K562 (cell line): ENCODE measurements around the gene IL6ST. TPM values are rescaled to one million over a fixed set of nuclear protein-coding genes. Genes with fewer than 3 reads are reported as not detected.
A peak's percentile ranks its signal among the peaks of the same experiment; 100 is the strongest.

Experiments
- ATAC-seq: fragments of 200-7000 bp; cut with Tn5 transposase; 3 replicates; pipeline ENCODE4 v1.9.1; 2020; ENCODE audit warnings: moderate library complexity
- BruUV-seq: library from RNA; stranded (reverse); fragments of 400-500 nt; replicated peaks from 2 replicates; lab custom pipeline; 2021; lab: Mats Ljungman, UMichigan
- CTCF ChIA-PET: fragments of 300-600 bp; formaldehyde crosslinking; extraction: SDS; loops from one replicate; lab custom pipeline; 2021; ENCODE audit warnings: low intra/inter-chr PET ratio; lab: Yijun Ruan, JAX
- POLR2A ChIA-PET: fragments of 300-600, 350-650 bp; sonication (Branson Sonifier 250); formaldehyde crosslinking; extraction: SDS; loops from one replicate; lab custom pipeline; 2021; ENCODE audit warnings: antibody characterized with exemption, inconsistent platforms; lab: Yijun Ruan, JAX
- DNase-seq, 4 experiments: peaks; one replicate each; pipeline versions ENCODE4 v3.0.0 to v3.0.0-alpha.2; 2011 to 2018; ENCODE audit warnings: low spot score in 3 of 4, mixed read lengths in 3 of 4; ENCODE audit errors: extremely low read depth in 1 of 4
- FAIRE-seq: peaks from 2 replicates; lab custom pipeline; 2011; peaks lifted over from hg19 to GRCh38; lab: Jason Lieb, UNC
- H2AFZ ChIP-seq: 2 replicates; pipeline ENCODE4 v1.6.0; 2011; ENCODE audit warnings: low read depth, low read length, control low read depth, inconsistent platforms
- H3K27ac ChIP-seq: fragments of 200-600 bp; 3 replicates; pipeline ENCODE4 v1.8.0; 2011; ENCODE audit warnings: low read depth, mild to moderate bottlenecking, control low read depth, inconsistent platforms, low read length, moderate library complexity, mixed read lengths; ENCODE audit errors: extremely low read depth
- H3K27me3 ChIP-seq, 2 experiments: fragments of 300-600 bp in 1 of 2; 2 replicates in 1 of 2; 3 replicates in 1 of 2; pipeline versions ENCODE4 v1.6.0 to v1.8.0; 2011; ENCODE audit warnings: inconsistent platforms in 2 of 2, low read length in 2 of 2, mild to moderate bottlenecking in 1 of 2, mixed read lengths in 1 of 2, moderate library complexity in 1 of 2; ENCODE audit not compliant: control insufficient read depth in 2 of 2, insufficient read depth in 2 of 2
- H3K36me3 ChIP-seq: fragments of 300-600 bp; 3 replicates; pipeline ENCODE4 v1.8.0; 2011; ENCODE audit warnings: mild to moderate bottlenecking, low read length, inconsistent platforms; ENCODE audit not compliant: control insufficient read depth, insufficient read depth
- H3K4me1 ChIP-seq, 2 experiments: fragments of 200-600 bp in 1 of 2; replicated peaks in 1 of 2; 2 replicates in 1 of 2; 3 replicates in 1 of 2; pipeline versions ENCODE4 v1.5.1 to v1.8.0; 2011; ENCODE audit warnings: inconsistent platforms in 2 of 2, low read length in 2 of 2, mild to moderate bottlenecking in 1 of 2, mixed read lengths in 1 of 2, moderate library complexity in 1 of 2; ENCODE audit not compliant: control insufficient read depth in 2 of 2, insufficient read depth in 2 of 2
- H3K4me2 ChIP-seq: 2 replicates; pipeline ENCODE4 v1.6.1; 2011; ENCODE audit warnings: low read length, control low read depth, inconsistent platforms, mixed read lengths; ENCODE audit not compliant: insufficient read depth
- H3K4me3 ChIP-seq: fragments of 200-600 bp; sonication (generic), shearing (Covaris generic); 2 replicates; pipeline ENCODE4 v1.5.1; 2016; ENCODE audit warnings: control low read depth, inconsistent platforms
- H3K79me2 ChIP-seq: fragments of 200-600 bp; 3 replicates; pipeline ENCODE4 v1.8.0; 2011; ENCODE audit warnings: low read length, inconsistent platforms; ENCODE audit not compliant: control insufficient read depth, insufficient read depth
- H3K9ac ChIP-seq, 2 experiments: 2 replicates each; pipeline versions ENCODE4 v1.6.0 to v1.6.1; 2011; ENCODE audit warnings: low read depth in 2 of 2, low read length in 2 of 2, control low read depth in 1 of 2, inconsistent platforms in 1 of 2, mild to moderate bottlenecking in 1 of 2, mixed read lengths in 1 of 2; ENCODE audit not compliant: insufficient read depth in 1 of 2
- H3K9me1 ChIP-seq: one replicate; pipeline ENCODE4 v1.6.0; 2011; ENCODE audit warnings: inconsistent platforms, mild to moderate bottlenecking, low read length, moderate library complexity; ENCODE audit not compliant: control insufficient read depth, insufficient read depth
- H3K9me3 ChIP-seq: replicated peaks from 2 replicates; pipeline ENCODE4 v1.5.1; 2011; ENCODE audit warnings: low read depth, low read length, inconsistent platforms; ENCODE audit not compliant: control insufficient read depth, insufficient read depth
- H4K20me1 ChIP-seq: replicated peaks from 2 replicates; pipeline ENCODE4 v1.6.1; 2011; ENCODE audit warnings: low read length, inconsistent platforms, mixed read lengths; ENCODE audit not compliant: control insufficient read depth, insufficient read depth
- EP300 ChIP-seq: IDR thresholded peaks from 2 replicates; pipeline ENCODE4 v1.6.1; 2012; ENCODE audit warnings: low read length, improper control_type of control experiment
- FOXJ2 ChIP-seq: fragments of 200-800 bp; sonication (Bioruptor generic); IDR thresholded peaks from 2 replicates; pipeline ENCODE4 v1.6.1; 2016; ENCODE audit warnings: missing genetic modification characterization, missing compliant biosample characterization
- KLF10 ChIP-seq: fragments of 250-450 bp; sonication (Bioruptor Pico); IDR thresholded peaks from 2 replicates; pipeline ENCODE4 v1.6.1; 2021; ENCODE audit warnings: matching md5 sums
- MYC ChIP-seq, 2 experiments: fragments of 250-450 bp in 1 of 2; sonication (Bioruptor Pico) in 1 of 2; IDR thresholded peaks; 2 replicates each; pipeline versions ENCODE4 v1.5.1 to v1.6.1; 2012 to 2021; ENCODE audit warnings: low read depth in 2 of 2, borderline replicate concordance in 1 of 2, improper control_type of control experiment in 1 of 2, low read length in 1 of 2, mild to moderate bottlenecking in 1 of 2, moderate library complexity in 1 of 2
- PHB2 ChIP-seq: fragments of 450-650 bp; IDR thresholded peaks from 2 replicates; pipeline ENCODE4 v1.6.1; 2017; ENCODE audit warnings: low read depth
- PTRF ChIP-seq: fragments of 450-650 bp; IDR thresholded peaks from 2 replicates; pipeline ENCODE4 v1.6.1; 2016; ENCODE audit warnings: mild to moderate bottlenecking, missing genetic modification characterization, missing compliant biosample characterization
- ZHX1 ChIP-seq: fragments of 150-350 bp; conservative IDR thresholded peaks from 2 replicates; pipeline ENCODE4 v1.6.1; 2014; ENCODE audit warnings: low read length
- ZNF12 ChIP-seq: sonication (generic); formaldehyde crosslinking; IDR thresholded peaks from 2 replicates; pipeline ENCODE4 v1.4.0; 2020; ENCODE audit warnings: mild to moderate bottlenecking, missing genetic modification reagents
- ZNF785 ChIP-seq: fragments of 250-450 bp; sonication (Bioruptor Pico); IDR thresholded peaks from 2 replicates; pipeline ENCODE4 v1.4.0; 2020; ENCODE audit warnings: mild to moderate bottlenecking
- WGBS: fragments of 100-300 bp; shearing (Covaris generic); methylation state at CpG from one replicate; pipeline ENCODE4 v1.1.6; 2016; ENCODE audit warnings: low coverage, mixed read lengths; ENCODE audit not compliant: insufficient coverage; ENCODE audit errors: missing lambda C conversion rate; 5-methylcytosine and 5-hydroxymethylcytosine counted together
- in situ Hi-C: fragments of 300-500 bp; cut with MboI; formaldehyde crosslinking; loops from 4 replicates; pipeline ENCODE4 v1.15.0; 2018; ENCODE audit warnings: inconsistent platforms, mixed read lengths
- intact Hi-C: fragments of 100-400 bp; cut with micrococcal nuclease; formaldehyde crosslinking; loops from 2 replicates; pipeline ENCODE4 v1.14.2; 2022
- polyA plus RNA-seq, 8 experiments: library from polyadenylated mRNA; depleted of rRNA in 4 of 8; stranded (reverse) in 5 of 8; unstranded in 3 of 8; fragments of >200 nt; fragmentation: Nextera tagmentation in 2 of 8; fragmentation: Illumina TruSeq in 1 of 8; extraction: Ambion mirVana in 2 of 8; extraction: Trizol in 1 of 8; gene quantifications; 2 replicates each; pipeline versions ENCODE4 v1.2.1 to v1.2.3, GENCODE V29; 2011 to 2014; ENCODE audit warnings: inconsistent platforms in 1 of 8, missing spikeins in 1 of 8
- total RNA-seq, 7 experiments: library from RNA; depleted of rRNA in 6 of 7; stranded (reverse); fragments of >200 nt in 6 of 7; fragmentation: Illumina TruSeq in 2 of 7; extraction: Trizol in 2 of 7; gene quantifications; 2 replicates each; pipeline versions ENCODE4 v1.2.1 to v1.2.3, GENCODE V29; 2011 to 2021; ENCODE audit warnings: low replicate concordance in 1 of 7
- TF ChIP-seq, protein P1 (sequence below): sonication (generic); formaldehyde crosslinking; IDR thresholded peaks from 2 replicates; pipeline ENCODE4 v1.8.1; 2022; ENCODE audit warnings: missing genetic modification reagents
- TF ChIP-seq, protein P2 (sequence below): conservative IDR thresholded peaks from 2 replicates; pipeline ENCODE4 v1.6.1; 2011; ENCODE audit warnings: low read depth, mild to moderate bottlenecking, low read length; ENCODE audit not compliant: control insufficient read depth
- TF ChIP-seq, protein P3 (sequence below): fragments of 250-450 bp; sonication (Bioruptor Pico); IDR thresholded peaks from 2 replicates; pipeline ENCODE4 v1.5.0; 2020; ENCODE audit warnings: mild to moderate bottlenecking, borderline replicate concordance

IL6ST gene
- total and polyA plus RNA-seq, 9 of the 15 experiments (the other 6 are each of a cell fraction or from before 2014, with no cell fraction given), result 2.0 to 27.0 (median 7.9) TPM

- TF ChIP-seq, protein P1, sequence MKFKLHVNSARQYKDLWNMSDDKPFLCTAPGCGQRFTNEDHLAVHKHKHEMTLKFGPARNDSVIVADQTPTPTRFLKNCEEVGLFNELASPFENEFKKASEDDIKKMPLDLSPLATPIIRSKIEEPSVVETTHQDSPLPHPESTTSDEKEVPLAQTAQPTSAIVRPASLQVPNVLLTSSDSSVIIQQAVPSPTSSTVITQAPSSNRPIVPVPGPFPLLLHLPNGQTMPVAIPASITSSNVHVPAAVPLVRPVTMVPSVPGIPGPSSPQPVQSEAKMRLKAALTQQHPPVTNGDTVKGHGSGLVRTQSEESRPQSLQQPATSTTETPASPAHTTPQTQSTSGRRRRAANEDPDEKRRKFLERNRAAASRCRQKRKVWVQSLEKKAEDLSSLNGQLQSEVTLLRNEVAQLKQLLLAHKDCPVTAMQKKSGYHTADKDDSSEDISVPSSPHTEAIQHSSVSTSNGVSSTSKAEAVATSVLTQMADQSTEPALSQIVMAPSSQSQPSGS (CRISPR knock-in tag), result no peak
- no peak for TF ChIP-seq KLF10
- TF ChIP-seq MYC (IDR thresholded peaks at IDR 0.05; ENCODE audit: low read depth, low read length), result no peak
- TF ChIP-seq MYC (CRISPR knock-in tag; IDR thresholded peaks at IDR 0.05; ENCODE audit: borderline replicate concordance, low read depth), result no peak
These were observed 4.2 kb upstream of the IL6ST start (continued) for GRCh38 chr5:55998966-55999365.

- Histone ChIP-seq H3K9me3 (peaks cover 7% of the 10 kb centered on the region; the same call in 1 of the 2 replicates), H4K20me1 (no peaks in the 10 kb centered on the region), H3K9ac (no peak overlapping the region), H3K4me1 (peaks cover 13 to 22% of the 10 kb centered on the region in 2 experiments), H3K27ac (peak overlapping the region; percentile 33; the same call in 1 of the 3 replicates), H3K4me3 (no peak overlapping the region), H3K9me1 (no peaks in the 10 kb centered on the region), H2AFZ (0 out of 2 replicates have a peak overlapping the region, but pooled peaks have one; percentile 14), H3K4me2 (no peak overlapping the region; the same call in 1 of the 2 replicates), H3K27me3 (no peaks in the 10 kb centered on the region), H3K79me2 (peaks cover 24% of the 10 kb centered on the region), H3K36me3 (no peaks in the 10 kb centered on the region)
- DNase-seq (peak; percentile 59 to 76 (median 63)), ATAC-seq (no peak), FAIRE-seq (peak; percentile 85)
- CTCF ChIA-PET, result interaction anchor here (0.6 kb wide), 1 partner anchor 10 kb away, joined by 3 read pairs; no protein-coding TSS in a partner anchor
- POLR2A ChIA-PET, result no interaction called here
- BruUV-seq, result no TSS peak
- WGBS, result 7% methylated on average over 2 of the region's 5 CpGs
- intact Hi-C loops, result loop anchor here (5.0 kb wide), 2 partner anchors 59 to 204 kb away; no protein-coding TSS in a partner anchor
- in situ Hi-C loops, result no loop called here
- no peak for TF ChIP-seq ZNF785 (CRISPR knock-in tag)
- peak; percentile 66; the same call in 1 of the 2 replicates for TF ChIP-seq EP300
- TF ChIP-seq ZNF12, result no peak
- TF ChIP-seq, protein P2, sequence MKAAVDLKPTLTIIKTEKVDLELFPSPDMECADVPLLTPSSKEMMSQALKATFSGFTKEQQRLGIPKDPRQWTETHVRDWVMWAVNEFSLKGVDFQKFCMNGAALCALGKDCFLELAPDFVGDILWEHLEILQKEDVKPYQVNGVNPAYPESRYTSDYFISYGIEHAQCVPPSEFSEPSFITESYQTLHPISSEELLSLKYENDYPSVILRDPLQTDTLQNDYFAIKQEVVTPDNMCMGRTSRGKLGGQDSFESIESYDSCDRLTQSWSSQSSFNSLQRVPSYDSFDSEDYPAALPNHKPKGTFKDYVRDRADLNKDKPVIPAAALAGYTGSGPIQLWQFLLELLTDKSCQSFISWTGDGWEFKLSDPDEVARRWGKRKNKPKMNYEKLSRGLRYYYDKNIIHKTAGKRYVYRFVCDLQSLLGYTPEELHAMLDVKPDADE, result no peak
- TF ChIP-seq, protein P3, sequence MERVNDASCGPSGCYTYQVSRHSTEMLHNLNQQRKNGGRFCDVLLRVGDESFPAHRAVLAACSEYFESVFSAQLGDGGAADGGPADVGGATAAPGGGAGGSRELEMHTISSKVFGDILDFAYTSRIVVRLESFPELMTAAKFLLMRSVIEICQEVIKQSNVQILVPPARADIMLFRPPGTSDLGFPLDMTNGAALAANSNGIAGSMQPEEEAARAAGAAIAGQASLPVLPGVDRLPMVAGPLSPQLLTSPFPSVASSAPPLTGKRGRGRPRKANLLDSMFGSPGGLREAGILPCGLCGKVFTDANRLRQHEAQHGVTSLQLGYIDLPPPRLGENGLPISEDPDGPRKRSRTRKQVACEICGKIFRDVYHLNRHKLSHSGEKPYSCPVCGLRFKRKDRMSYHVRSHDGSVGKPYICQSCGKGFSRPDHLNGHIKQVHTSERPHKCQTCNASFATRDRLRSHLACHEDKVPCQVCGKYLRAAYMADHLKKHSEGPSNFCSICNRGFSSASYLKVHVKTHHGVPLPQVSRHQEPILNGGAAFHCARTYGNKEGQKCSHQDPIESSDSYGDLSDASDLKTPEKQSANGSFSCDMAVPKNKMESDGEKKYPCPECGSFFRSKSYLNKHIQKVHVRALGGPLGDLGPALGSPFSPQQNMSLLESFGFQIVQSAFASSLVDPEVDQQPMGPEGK (CRISPR knock-in tag), result no peak
- TF ChIP-seq PHB2, result no peak
- TF ChIP-seq PTRF, result no peak
- no peak for TF ChIP-seq FOXJ2 (tag)
- no peak for TF ChIP-seq ZHX1
These were observed 3.1 kb upstream of the IL6ST start for GRCh38 chr5:55997742-55998351.
